ENCODE measurements around the gene ARHGAP6.

GRCh38 chrX:11321986-11322385 is 343.7 kb downstream of the ARHGAP6 start:
- TF ChIP-seq CTCF (IDR thresholded peaks at IDR 0.05) (no peak), POLR2A (IDR thresholded peaks at IDR 0.05) (no peak)

All from uterus (tissue), 2 donors.